Transverse colon (tissue), 4 donors: ENCODE results near the gene PELI1.

Source experiments
- POLR2A ChIP-seq: fragments of 450-650 bp; IDR thresholded peaks from one replicate; pipeline ENCODE4 v1.6.1; 2016; ENCODE audit warnings: antibody characterized with exemption, mild to moderate bottlenecking, moderate library complexity
- POLR2AphosphoS5 ChIP-seq, 3 donors: sonication (generic); formaldehyde crosslinking; IDR thresholded peaks; one replicate each; pipeline ENCODE4 v1.6.1; 2016; ENCODE audit warnings: antibody characterized with exemption in 3 of 3
- TF ChIP-seq, protein P1 (sequence below), 5 experiments: fragments of 200-600 bp in 3 of 5; fragments of 450-650 bp in 2 of 5; sonication (generic) in 3 of 5; IDR thresholded peaks; 1 replicate in 2 of 5; 2 replicates in 3 of 5; pipeline ENCODE4 v1.5.1; 2016 to 2017; ENCODE audit warnings: antibody characterized with exemption in 5 of 5, inconsistent platforms in 3 of 5, mild to moderate bottlenecking in 2 of 5, moderate library complexity in 1 of 5

DNA sequence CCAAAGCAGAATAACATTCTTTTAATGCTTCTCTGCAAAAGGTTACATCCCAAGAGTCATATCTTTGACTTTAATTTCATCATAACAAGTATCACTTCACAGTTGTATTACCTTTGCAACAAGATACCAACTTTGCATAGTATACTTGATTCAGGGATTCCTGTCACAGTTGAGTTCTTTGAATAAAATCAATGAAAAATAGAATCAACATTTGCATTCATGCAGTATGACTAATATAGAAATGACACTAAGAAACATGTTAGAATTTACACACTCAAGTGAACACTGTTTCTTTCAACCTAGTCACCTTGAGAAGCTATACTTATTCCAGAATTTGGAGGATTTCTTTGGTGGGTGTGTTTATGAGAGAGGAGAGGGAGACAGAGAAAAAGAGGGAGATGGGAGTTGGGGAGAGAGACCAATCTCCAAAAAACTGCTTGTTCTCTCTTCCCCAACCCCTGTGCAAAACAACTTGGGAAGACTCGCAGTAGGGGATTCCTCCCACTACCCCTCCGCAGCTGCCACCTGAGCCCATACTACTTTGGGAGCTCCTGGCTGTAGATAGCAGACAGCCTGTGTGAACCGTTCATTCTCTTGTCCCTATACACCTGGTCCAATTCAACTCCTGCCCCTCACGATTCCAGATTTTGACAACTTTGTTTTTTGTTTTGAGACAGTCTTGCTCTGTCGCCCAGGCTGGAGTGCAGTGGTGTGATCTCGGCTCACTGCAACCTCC, 57.7 kb downstream of the PELI1 start:
- TF ChIP-seq, protein P1, sequence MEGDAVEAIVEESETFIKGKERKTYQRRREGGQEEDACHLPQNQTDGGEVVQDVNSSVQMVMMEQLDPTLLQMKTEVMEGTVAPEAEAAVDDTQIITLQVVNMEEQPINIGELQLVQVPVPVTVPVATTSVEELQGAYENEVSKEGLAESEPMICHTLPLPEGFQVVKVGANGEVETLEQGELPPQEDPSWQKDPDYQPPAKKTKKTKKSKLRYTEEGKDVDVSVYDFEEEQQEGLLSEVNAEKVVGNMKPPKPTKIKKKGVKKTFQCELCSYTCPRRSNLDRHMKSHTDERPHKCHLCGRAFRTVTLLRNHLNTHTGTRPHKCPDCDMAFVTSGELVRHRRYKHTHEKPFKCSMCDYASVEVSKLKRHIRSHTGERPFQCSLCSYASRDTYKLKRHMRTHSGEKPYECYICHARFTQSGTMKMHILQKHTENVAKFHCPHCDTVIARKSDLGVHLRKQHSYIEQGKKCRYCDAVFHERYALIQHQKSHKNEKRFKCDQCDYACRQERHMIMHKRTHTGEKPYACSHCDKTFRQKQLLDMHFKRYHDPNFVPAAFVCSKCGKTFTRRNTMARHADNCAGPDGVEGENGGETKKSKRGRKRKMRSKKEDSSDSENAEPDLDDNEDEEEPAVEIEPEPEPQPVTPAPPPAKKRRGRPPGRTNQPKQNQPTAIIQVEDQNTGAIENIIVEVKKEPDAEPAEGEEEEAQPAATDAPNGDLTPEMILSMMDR (IDR thresholded peaks at IDR 0.05) = no peak
- TF ChIP-seq POLR2A = no peak
- TF ChIP-seq POLR2AphosphoS5 (IDR thresholded peaks at IDR 0.05) = no peak
